Uterus (tissue), 2 donors: Measurements from ENCODE around the gene NMD3.

ENCODE experiments used
- CTCF ChIP-seq, 4 experiments: fragments of 200-600 bp in 2 of 4; fragments of 450-650 bp in 2 of 4; sonication (generic) in 2 of 4; IDR thresholded peaks; one replicate each; pipeline ENCODE4 v1.5.1; 2016 to 2019; ENCODE audit warnings: antibody characterized with exemption in 4 of 4, mild to moderate bottlenecking in 2 of 4, moderate library complexity in 1 of 4
- POLR2A ChIP-seq, 2 donors: fragments of 450-650 bp; IDR thresholded peaks; one replicate each; pipeline ENCODE4 v1.6.1; 2016; ENCODE audit warnings: antibody characterized with exemption in 2 of 2, mild to moderate bottlenecking in 1 of 2, moderate library complexity in 1 of 2

- TF ChIP-seq CTCF (IDR thresholded peaks at IDR 0.05) (no peak), POLR2A (IDR thresholded peaks at IDR 0.05) (no peak)
These were observed 44.9 kb downstream of the NMD3 start for GRCh38 chr3:161265916-161266571.
